GM13977 (cell line): ENCODE measurements around the gene HADH.
"Not testable (repeated sequence)": the region's sequence is repeated elsewhere in the genome, so short reads cannot be mapped to it uniquely, and the experiment has no call there.

Experiments used
- DNase-seq: peaks from one replicate; pipeline ENCODE4 v3.0.0; 2012; ENCODE audit warnings: low spot score
- in situ Hi-C: fragments of 300-500 bp; cut with MboI; formaldehyde crosslinking; loops from one replicate; pipeline ENCODE4 v1.12.0; 2022; ENCODE audit warnings: low sequenced_read_pairs, low pct_unique_long_range_greater_than_20kb, mixed read lengths, inconsistent platforms; ENCODE audit not compliant: unreplicated experiment
- TF ChIP-seq, protein P1 (sequence below): IDR thresholded peaks from 2 replicates; pipeline ENCODE4 v1.5.1; 2012; ENCODE audit warnings: mild to moderate bottlenecking, control low read depth; ENCODE audit not compliant: insufficient read depth; ENCODE audit errors: extremely low read depth, missing control alignments

Gene HADH

DNA sequence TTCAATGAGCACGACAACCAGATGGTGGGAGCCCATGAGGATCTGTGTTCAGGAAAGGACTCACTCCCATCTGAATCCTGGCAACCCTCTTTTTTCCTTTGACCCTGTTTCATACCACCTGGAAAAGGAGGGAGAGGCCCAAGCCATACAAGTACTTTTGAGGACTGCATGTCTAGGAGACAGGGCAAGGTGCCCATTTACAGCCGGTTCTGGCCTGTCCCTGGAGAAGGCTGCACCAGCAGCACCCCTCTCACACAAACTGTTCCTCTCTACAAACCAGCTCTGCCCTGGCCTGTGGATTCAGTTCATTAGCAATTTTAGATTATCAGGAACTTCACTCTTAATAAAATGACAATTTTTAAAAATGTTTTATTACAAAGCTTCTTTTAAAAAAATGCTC lies 57.5 kb downstream of the HADH start:
- TF ChIP-seq, protein P1, sequence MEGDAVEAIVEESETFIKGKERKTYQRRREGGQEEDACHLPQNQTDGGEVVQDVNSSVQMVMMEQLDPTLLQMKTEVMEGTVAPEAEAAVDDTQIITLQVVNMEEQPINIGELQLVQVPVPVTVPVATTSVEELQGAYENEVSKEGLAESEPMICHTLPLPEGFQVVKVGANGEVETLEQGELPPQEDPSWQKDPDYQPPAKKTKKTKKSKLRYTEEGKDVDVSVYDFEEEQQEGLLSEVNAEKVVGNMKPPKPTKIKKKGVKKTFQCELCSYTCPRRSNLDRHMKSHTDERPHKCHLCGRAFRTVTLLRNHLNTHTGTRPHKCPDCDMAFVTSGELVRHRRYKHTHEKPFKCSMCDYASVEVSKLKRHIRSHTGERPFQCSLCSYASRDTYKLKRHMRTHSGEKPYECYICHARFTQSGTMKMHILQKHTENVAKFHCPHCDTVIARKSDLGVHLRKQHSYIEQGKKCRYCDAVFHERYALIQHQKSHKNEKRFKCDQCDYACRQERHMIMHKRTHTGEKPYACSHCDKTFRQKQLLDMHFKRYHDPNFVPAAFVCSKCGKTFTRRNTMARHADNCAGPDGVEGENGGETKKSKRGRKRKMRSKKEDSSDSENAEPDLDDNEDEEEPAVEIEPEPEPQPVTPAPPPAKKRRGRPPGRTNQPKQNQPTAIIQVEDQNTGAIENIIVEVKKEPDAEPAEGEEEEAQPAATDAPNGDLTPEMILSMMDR: no peak
- in situ Hi-C loops: no loop called here
- DNase-seq: no peak

DNA sequence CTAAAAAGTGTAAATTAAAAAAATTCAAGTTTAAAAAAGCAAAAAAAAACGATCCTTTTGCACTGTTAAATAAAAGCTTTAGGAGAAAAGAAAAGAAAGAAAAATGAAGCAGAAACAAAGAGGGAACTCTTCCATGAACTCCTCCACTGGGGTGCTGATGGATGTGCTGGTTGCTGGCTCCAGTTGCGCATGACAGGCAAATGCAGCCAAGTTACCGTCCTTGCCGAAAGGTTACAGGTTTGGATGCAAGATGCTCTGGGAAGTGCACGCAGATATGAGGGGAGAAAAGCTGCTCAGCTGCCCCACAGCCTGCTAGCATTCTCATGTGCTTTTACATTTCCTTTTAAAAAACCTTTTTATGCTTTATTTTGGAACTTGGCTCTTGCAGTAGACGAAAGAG lies 58.5 kb downstream of the HADH start:
- no peak for DNase-seq
- in situ Hi-C loops: no loop called here
- TF ChIP-seq, protein P1: no peak

DNA sequence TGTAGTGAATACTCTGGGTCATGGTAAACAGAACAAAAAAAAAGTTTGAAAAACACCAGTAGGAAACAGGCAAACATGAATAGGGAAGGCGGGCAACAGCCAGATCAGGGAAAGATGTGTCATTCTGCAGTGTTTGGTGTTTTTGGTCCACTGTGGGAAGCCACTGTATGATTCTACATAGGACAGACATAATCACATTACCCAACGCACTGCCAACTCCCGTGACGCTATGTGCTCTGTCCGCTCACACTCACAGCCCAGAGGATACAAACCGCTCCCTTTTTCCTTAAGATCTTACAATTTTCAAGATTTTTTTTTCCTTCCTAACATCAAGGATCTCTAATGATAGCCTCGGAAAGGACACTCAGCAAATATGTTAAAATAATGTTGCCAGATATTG lies 59.3 kb downstream of the HADH start:
- TF ChIP-seq, protein P1: no peak
- in situ Hi-C loops: no loop called here
- DNase-seq: no peak

DNA sequence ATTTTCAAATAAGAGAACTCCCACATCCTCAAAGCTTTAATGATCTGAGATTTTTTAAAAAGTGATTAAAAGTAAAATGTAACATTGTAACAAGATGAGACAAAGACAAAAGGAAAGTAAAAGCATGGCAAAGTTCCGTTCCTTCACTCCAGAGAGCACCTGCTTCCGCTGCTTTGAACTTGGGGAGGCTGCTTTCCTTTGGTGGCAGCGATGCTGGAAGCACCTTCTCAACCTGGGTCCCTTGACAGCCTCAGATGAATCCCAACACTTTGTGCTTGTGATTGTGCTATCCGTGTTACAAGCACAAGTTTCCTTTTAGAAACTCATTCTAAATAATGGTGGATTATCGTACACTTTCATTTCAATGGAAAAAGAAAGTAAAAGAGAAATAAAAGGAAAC lies 59.7 kb downstream of the HADH start:
- TF ChIP-seq, protein P1: no peak
- DNase-seq: no peak
- in situ Hi-C loops: no loop called here

DNA sequence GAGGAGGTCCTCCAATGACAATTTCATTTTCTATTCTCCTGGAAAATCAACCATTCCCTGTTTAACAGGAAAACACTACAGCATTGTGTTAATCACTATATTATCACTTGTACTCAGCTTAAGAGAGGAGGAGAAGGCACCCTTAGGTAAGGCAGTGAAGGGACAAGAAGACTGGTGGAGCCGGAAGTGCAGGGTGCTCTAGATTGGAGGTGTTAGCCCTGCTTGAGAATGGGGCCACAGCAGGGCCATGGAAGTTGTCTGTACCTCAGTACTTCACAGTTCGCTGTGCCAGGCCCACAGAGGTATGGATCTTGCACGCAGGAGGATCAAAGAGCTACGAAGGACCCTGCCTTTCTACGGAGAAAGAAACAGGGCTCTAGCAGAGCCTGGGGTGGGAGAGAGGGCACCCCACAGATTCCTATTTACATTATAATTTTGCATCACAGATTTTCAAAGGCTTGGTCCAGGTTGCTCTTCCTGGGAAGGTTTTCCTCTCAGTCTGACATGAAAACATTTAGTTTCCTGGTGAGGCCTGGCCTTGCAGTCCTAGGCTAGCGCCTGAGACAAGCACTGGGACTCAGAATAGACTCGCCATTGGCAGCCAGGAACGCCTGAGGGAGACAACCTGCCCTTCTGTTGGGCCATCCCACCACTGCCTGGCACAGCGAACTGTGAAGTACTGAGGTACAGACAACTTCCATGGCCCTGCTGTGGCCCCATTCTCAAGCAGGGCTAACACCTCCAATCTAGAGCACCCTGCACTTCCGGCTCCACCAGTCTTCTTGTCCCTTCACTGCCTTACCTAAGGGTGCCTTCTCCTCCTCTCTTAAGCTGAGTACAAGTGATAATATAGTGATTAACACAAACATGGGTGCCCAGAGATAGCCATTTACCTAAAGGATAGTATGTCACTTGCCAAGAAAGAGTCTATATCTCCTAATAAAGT lies 60.8 kb downstream of the HADH start:
- DNase-seq: not testable (repeated sequence)

DNA sequence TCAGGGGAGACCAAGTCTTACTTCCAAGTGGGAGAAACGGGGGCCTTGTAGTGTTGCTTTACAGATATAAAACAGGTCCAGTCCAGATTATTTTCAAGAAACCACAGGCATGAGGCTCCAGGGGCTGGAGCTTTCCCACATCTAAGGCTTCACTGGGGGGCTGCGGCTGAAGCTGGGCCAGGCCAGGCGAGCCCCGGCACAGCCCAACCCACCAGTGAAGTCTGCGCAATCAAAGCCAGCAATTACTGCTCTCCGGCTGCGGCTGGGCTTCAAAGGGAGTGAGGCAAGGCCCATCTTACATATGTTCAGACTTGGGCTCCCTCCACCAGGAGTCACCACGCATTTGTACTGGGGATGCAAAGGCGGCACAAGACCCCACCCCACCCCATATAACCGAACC lies 61.7 kb downstream of the HADH start:
- TF ChIP-seq, protein P1: no peak
- DNase-seq: no peak
- in situ Hi-C loops: no loop called here

More for the DNA sequence above, 60.8 kb downstream of the HADH start:
- in situ Hi-C loops: not testable (repeated sequence)

DNA sequence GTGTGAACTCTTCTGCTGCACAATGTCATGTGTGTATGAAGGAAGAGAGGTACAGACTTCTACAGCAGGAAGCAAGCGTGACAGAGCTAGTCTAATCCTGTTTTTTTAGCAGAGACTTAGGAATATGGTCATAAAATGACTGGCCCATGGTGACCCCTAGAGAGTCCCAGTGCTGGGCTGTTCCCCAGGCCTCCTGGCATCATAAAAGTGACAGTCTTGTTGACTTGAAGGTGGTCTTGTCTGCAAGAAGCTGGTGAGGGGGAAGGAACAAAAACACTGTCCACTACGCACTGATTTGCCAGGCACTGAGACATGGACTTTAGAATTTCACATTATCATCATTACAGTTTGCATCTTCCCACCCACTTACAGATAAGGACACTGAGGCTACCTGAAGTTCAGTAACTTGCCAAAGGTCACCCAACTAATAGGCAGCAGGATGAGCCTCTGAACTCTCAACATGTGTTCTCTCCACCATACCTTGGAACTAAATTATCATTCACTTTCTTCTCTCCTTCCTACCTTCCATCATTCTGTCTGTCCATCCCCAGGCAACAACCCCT lies 63.0 kb downstream of the HADH start:
- TF ChIP-seq, protein P1: no peak
- in situ Hi-C loops: no loop called here
- DNase-seq: no peak
